Lower leg skin (tissue), 4 donors: ENCODE results near the gene INSYN1. TPM values are rescaled to one million over a fixed set of nuclear protein-coding genes. Genes with fewer than 3 reads are reported as not detected.

Source experiments
- DNase-seq, 2 donors: peaks; one replicate each; pipeline ENCODE4 v3.0.0-alpha.2; 2019; ENCODE audit warnings: low spot score in 2 of 2
- H3K4me3 ChIP-seq: fragments of 200-600 bp; sonication (generic); 2 replicates; pipeline ENCODE4 v1.5.1; 2017; ENCODE audit warnings: mild to moderate bottlenecking, low read depth; ENCODE audit not compliant: poor library complexity, severe bottlenecking
- CTCF ChIP-seq, 3 donors: fragments of 450-650 bp; IDR thresholded peaks; one replicate each; pipeline ENCODE4 v1.5.1; 2016; ENCODE audit warnings: antibody characterized with exemption in 3 of 3, mild to moderate bottlenecking in 3 of 3, moderate library complexity in 2 of 3
- POLR2A ChIP-seq, 2 donors: fragments of 450-650 bp; IDR thresholded peaks; one replicate each; pipeline ENCODE4 v1.6.1; 2016 to 2017; ENCODE audit warnings: antibody characterized with exemption in 2 of 2, mild to moderate bottlenecking in 1 of 2, moderate library complexity in 1 of 2
- WGBS, 2 donors: methylation state at CpG; one replicate each; pipeline ENCODE4 v1.1.5; 2018; 5-methylcytosine and 5-hydroxymethylcytosine counted together
- intact Hi-C: fragments of 100-400 bp; cut with DNase I; formaldehyde crosslinking; loops from one replicate; pipeline ENCODE4 v1.15.0; 2023; ENCODE audit warnings: low total_unique reads
- total RNA-seq, 4 donors: library from RNA; depleted of rRNA; stranded (reverse); fragments of >200 nt; gene quantifications; one replicate each; pipeline ENCODE4 v1.1.0, GENCODE V29; 2016

Gene INSYN1
- total RNA-seq, 4 donors from 2014 or later: 30.9 to 50.7 (median 34.8) TPM

GRCh38 chr15:73750438-73750837 lies 2.7 kb downstream of the INSYN1 start:
- no peak for TF ChIP-seq POLR2A (IDR thresholded peaks at IDR 0.05)
- TF ChIP-seq CTCF (IDR thresholded peaks at IDR 0.05): no peak
- no peak for DNase-seq

GRCh38 chr15:73749971-73750370 lies 3.2 kb downstream of the INSYN1 start:
- DNase-seq: no peak
- 77 to 90% methylated on average over 5 of the region's 5 CpGs for WGBS, 2 donors
- no peak for TF ChIP-seq POLR2A (IDR thresholded peaks at IDR 0.05)
- no peak for TF ChIP-seq CTCF (IDR thresholded peaks at IDR 0.05)
- intact Hi-C loops: no loop called here
- no peak overlapping the region for H3K4me3 ChIP-seq

More at GRCh38 chr15:73750438-73750837, 2.7 kb downstream of the INSYN1 start:
- 89 to 93% methylated on average over 4 of the region's 4 CpGs for WGBS, 2 donors
- intact Hi-C loops: no loop called here
- no peak overlapping the region for H3K4me3 ChIP-seq

GRCh38 chr15:73749533-73749932 lies 3.6 kb downstream of the INSYN1 start:
- DNase-seq: no peak
- no peak overlapping the region for H3K4me3 ChIP-seq
- intact Hi-C loops: no loop called here
- TF ChIP-seq CTCF (IDR thresholded peaks at IDR 0.05) (no peak), POLR2A (IDR thresholded peaks at IDR 0.05) (no peak)
- 77 to 88% methylated on average over 5 of the region's 5 CpGs for WGBS, 2 donors

GRCh38 chr15:73748730-73749129 lies 4.4 kb downstream of the INSYN1 start:
- DNase-seq: no peak
- no peak for TF ChIP-seq POLR2A (IDR thresholded peaks at IDR 0.05)
- no peak for TF ChIP-seq CTCF (IDR thresholded peaks at IDR 0.05)
- intact Hi-C loops: no loop called here
- H3K4me3 ChIP-seq: no peak overlapping the region
- 61 to 72% methylated on average over 4 to 6 of the region's 6 CpGs for WGBS, 2 donors

- DNase-seq: no peak
- WGBS, 2 donors: 90% methylated on average over 11 of the region's 11 CpGs
- no peak overlapping the region for H3K4me3 ChIP-seq
- TF ChIP-seq POLR2A (IDR thresholded peaks at IDR 0.05): no peak
- TF ChIP-seq CTCF (IDR thresholded peaks at IDR 0.05): no peak
- intact Hi-C loops: no loop called here
These were observed 5.1 kb downstream of the INSYN1 start for GRCh38 chr15:73747847-73748590.

GRCh38 chr15:73746883-73747282 lies 6.3 kb downstream of the INSYN1 start:
- H3K4me3 ChIP-seq: no peak overlapping the region
- TF ChIP-seq CTCF (IDR thresholded peaks at IDR 0.05) (no peak), POLR2A (IDR thresholded peaks at IDR 0.05) (no peak)
- no peak for DNase-seq
- intact Hi-C loops: no loop called here
- WGBS, 2 donors: 26 to 40% methylated on average over 7 of the region's 7 CpGs
